IPS-NIHi7 (cell line): Measurements from ENCODE around the gene IL9R.
"Not testable (repeated sequence)": the region's sequence is repeated elsewhere in the genome, so short reads cannot be mapped to it uniquely, and the experiment has no call there.

Experiments
- DNase-seq: peaks from one replicate; pipeline ENCODE4 v3.0.0; 2012; ENCODE audit warnings: mixed read lengths; ENCODE audit errors: extremely low spot score

IL9R gene

GRCh38 chrX:155997436-155997835, at the start of gene IL9R:
TSS of gene IL9R (plus strand) at chrX:155997696. CDS start at chrX:155997760, 64 bp downstream.
- no peak for DNase-seq

- no peak for DNase-seq
Observed at GRCh38 chrX:155949098-155949497, 48.4 kb upstream of the IL9R start.

DNA sequence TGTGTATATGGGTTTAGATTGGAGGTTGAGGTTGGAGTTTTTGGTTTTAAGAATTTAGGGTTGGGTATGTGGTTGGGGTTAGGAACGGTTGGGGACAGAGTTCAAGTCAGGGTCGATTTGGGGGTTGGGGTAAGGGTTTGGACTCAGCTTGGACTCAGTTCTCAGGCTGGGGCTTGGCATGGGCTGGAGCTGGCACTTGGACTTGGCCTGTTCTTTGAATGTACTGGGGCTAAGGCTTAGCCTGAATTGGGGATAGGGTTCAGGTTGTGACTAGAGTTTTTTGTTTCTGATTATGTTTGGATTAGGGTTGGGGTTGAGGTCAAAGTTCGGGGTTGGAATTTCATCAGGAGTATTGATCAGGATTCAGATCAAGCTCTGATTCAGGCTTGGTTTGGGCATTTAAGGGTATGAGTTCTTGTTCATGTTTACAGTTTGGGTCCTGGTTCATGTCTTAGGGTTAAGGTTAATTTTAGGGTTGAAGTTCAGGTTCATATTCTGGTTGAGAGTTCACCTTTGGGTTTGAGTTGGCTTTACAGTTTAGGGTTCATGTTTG, 46.2 kb upstream of the IL9R start:
- DNase-seq = no peak

DNA sequence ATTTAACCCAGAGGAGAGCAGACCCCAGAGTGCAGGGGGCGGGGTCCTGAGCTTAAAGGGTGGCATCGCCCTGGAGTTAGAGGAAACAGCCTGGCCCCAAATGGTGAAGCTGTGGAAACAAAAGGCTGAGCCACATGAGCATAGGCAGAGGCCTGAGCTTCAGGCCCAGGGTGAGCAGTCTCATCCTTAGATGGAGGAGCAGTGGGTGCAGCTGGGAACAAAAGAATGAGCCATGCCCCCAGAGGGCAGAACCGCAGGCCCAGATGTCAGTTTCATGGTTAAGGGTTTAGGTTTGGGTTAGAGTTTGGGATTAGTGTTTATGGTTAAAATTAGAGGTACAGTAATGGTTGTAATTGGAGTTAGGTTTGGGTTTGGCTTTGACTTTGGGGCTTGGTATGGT, 44.4 kb upstream of the IL9R start:
- no peak for DNase-seq

DNA sequence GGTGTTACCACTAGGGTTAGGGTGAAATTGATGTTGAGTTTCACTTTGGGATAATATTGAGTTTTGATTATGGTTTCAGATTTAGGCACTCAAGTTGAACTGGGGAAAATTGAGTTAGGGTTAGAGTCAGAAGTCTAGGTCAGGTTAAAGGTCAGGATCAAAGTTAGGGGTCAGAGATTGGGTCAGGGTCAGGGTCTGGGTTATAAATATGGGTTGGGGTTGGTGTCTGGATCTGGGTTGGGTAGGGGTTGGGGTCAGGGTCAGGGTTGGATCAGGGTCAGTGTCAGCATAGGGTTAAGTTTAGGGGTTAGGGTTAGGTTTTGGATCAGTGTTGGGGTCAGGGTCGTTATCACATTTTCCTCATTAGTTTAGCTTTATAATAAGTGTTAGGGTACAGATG, 42.7 kb upstream of the IL9R start:
- no peak for DNase-seq

GRCh38 chrX:155956099-155956498, 41.4 kb upstream of the IL9R start:
- no peak for DNase-seq

DNA sequence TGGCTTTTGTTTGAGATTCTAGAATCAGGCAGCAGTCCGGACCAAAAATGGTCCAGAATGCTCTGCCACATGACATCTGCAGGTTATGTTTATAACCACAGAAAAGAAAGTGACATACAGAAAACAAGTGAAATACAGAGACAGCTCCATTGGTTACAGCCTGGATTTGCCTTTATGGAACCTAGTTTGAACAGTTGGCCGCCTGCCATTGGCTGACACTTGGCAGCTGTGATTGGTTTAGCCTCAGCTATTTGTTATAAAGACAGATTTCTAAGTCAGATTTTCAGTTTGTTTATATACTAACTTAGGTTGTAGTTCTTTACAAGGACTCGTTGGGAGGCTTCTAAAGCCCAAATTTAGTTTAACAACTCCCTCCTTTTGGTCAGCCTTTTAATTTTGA, 40.8 kb upstream of the IL9R start:
- no peak for DNase-seq

- DNase-seq = no peak
Observed at GRCh38 chrX:155957843-155958242, 39.7 kb upstream of the IL9R start.

DNA sequence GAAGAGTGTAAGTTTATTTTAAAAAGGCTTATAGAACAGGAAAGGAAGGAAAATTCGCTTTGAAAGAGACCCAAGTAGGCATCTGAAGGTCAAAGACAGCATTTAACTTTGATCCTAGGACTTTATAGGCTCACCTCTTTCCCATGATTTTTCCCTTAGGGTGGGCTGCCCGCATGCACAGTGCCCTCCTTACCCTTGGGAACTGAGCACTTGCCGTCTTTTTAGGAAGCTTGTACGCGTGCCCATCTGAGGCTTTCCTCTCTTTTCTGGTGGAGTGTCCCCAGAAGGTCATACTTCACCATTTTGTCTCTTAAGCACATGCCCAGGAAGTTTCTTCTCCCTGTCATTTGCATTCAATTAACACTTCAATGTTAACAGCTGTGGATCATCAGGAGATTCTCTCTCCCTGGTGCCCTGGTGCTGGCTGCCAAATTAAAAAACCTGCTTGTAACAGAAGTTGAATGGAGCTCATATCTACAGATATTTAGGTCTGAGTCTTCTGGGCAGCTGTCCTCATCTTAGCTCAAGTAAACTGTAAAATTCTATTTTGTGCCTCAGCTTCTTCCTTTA, 38.4 kb upstream of the IL9R start:
- no peak for DNase-seq

GRCh38 chrX:155962906-155963305, 34.6 kb upstream of the IL9R start:
- no peak for DNase-seq

DNA sequence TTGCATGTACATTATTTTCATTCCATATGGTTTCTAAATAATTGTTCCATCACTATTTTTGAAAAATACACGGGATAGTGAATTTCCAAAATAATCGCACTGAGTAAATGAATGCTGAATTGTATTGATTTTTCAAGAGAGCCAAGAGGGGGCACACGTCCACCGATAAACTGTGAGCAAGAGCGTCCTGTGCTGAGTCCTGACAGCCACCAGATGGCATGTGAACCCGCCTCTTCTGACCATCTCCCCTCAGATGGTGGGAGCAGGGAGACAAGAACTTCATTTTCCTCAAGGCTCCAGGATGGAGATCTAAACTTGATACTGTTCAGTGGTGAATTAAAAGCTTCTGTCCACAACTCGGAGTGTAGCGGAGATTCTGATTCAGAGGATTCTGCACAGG, 30.6 kb upstream of the IL9R start:
- peak; percentile 53 for DNase-seq

GRCh38 chrX:155967653-155968325, 29.7 kb upstream of the IL9R start:
- no peak for DNase-seq

DNA sequence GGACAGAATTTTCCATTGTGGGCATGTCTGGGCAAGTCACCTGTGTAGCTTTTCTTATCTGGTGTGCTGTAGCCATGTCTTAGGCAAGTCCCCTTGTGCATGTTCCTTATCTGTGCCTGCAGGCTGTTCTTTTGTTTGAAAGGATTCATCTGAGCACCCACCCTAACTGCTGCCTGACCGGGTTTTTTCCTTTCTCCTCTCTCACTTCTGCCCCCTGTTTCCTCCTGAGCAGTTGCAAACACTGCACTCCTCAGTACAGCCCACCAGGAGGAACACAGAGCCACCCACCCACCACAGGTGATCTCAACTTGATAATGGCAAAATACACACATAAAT, 29.2 kb upstream of the IL9R start:
- no peak for DNase-seq

- no peak for DNase-seq
Observed at GRCh38 chrX:155968791-155969190, 28.7 kb upstream of the IL9R start.

- DNase-seq = not testable (repeated sequence)
Observed at GRCh38 chrX:155971658-155972057, 25.8 kb upstream of the IL9R start.

DNA sequence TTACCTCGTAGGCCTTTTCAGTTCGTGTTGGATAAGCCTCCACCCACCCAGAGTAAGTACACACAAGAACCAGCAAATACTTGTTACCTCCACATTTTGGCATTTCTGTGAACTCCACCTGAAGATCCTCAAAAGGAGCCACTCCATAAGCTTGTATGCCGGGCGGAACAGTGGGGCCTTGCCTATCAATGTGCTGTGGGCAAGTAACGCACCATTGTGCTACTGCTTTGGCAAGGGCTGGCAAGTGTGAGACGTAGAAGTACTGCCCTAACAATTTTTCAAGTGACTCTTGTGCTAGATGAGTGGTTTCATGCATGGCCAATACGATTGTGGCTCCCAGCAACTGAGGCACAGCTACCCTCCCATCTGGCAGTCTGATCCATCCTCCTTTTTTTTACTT, 25.3 kb upstream of the IL9R start:
- not testable (repeated sequence) for DNase-seq

- no peak for DNase-seq
Observed at GRCh38 chrX:155983326-155983725, 14.2 kb upstream of the IL9R start.

GRCh38 chrX:155985208-155985607, 12.3 kb upstream of the IL9R start:
- no peak for DNase-seq

DNA sequence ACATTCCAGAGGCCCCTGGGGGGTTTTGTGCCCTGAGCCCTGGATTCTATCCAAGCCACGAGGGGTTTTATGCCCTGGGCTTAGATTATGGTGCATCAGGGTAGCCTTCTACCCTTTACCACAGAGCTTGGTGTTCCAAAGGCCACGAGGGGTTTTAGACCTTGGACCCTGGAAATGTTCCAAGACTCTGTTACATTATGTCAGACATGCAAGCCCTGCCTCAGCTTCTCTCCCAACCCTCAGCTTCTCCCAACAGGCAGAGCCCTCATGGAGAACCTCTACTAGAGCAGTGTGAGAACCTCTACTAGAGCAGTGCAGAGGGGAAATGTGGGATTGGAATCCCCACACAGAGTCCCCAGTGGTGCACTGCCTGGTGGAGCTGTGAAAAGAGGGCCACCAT, 10.5 kb upstream of the IL9R start:
- DNase-seq = not testable (repeated sequence)

DNA sequence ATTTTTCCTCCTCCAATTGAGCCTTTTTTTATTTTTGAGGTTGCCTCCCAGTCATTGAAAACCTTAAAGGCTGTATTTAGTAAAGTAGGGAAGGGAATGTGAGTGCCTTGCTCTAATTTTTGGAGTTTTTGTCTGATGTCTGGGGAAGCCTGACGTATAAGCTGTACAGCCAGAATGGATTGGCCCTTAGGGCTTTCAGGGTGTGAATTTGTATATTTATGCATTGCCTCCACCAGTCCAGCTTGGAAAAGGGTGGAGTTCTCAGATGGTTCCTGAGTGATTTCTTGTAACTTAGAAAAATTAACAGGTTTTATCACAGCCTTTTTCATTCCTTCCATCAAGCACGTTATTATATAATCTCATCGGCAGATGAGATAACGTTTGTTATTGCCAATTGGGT, 8.6 kb upstream of the IL9R start:
- no peak for DNase-seq

GRCh38 chrX:155993421-155993820, 4.1 kb upstream of the IL9R start:
- no peak for DNase-seq

DNA sequence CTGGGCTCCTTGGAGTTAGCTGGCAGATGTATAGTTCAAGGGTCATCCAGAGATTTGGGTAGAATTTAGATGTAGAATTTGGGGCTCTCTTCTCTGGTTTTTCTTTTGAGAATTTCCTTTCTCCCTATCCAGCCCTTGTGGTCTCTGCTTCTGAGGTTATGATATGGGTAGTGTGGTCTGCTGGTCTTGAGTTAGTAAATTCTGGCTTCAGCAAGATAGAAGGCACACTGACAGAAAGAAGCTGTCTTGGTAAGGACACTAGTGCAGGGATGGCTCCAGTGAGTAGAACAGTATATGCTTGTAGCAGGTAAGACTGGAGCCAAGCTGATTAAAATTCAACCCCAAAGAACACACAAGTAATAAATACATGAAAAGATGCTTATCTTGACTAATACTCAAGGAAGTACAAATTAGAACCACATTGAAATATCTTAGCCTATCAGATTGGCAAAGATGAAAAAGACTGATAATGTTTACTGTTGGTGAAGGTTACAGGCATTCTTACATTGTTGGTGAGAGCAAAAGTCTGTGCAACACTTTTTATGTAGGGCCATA, 2.1 kb upstream of the IL9R start:
- no peak for DNase-seq

- DNase-seq = no peak
Observed at GRCh38 chrX:155998116-155998515, 620 bp downstream of the IL9R start.
